OCI-LY1 (cell line): Measurements from ENCODE around the gene EPHX1.

ENCODE experiments used
- H2AFZ ChIP-seq: fragments of 200-600 bp; sonication (generic), shearing (Covaris generic); 2 replicates; pipeline ENCODE4 v1.6.0; 2014; ENCODE audit warnings: antibody characterized with exemption, mild to moderate bottlenecking, low read length
- H3F3A ChIP-seq: fragments of 200-600 bp; sonication (generic), shearing (Covaris generic); 2 replicates; pipeline ENCODE4 v1.6.0; 2014; ENCODE audit warnings: mild to moderate bottlenecking, antibody characterized with exemption, low read length, moderate library complexity; ENCODE audit not compliant: insufficient read depth
- H3K27ac ChIP-seq: fragments of 200-600 bp; sonication (generic); 2 replicates; pipeline ENCODE4 v1.5.1; 2014; ENCODE audit warnings: low read length, mixed run types, mild to moderate bottlenecking, low read depth; ENCODE audit not compliant: poor library complexity, severe bottlenecking
- H3K27me3 ChIP-seq: fragments of 200-600 bp; sonication (generic); 2 replicates; pipeline ENCODE4 v1.6.0; 2014; ENCODE audit warnings: antibody characterized with exemption, mild to moderate bottlenecking, low read length, moderate library complexity; ENCODE audit not compliant: insufficient read depth
- H3K36me3 ChIP-seq: fragments of 200-600 bp; sonication (generic); 2 replicates; pipeline ENCODE4 v1.6.1; 2014; ENCODE audit warnings: mild to moderate bottlenecking, antibody characterized with exemption, low read length, moderate library complexity, mixed read lengths; ENCODE audit not compliant: insufficient read depth
- H3K4me1 ChIP-seq: fragments of 200-600 bp; sonication (generic); 2 replicates; pipeline ENCODE4 v1.5.1; 2014; ENCODE audit warnings: mild to moderate bottlenecking, low read length, moderate library complexity; ENCODE audit not compliant: insufficient read depth, severe bottlenecking
- H3K4me2 ChIP-seq: fragments of 200-600 bp; sonication (generic), shearing (Covaris generic); 2 replicates; pipeline ENCODE4 v1.6.1; 2014; ENCODE audit warnings: low read length
- H3K4me3 ChIP-seq: fragments of 200-600 bp; sonication (generic); 2 replicates; pipeline ENCODE4 v1.5.1; 2014; ENCODE audit warnings: low read length, low read depth, mild to moderate bottlenecking, mixed read lengths; ENCODE audit not compliant: poor library complexity, severe bottlenecking
- H3K79me2 ChIP-seq: fragments of 200-600 bp; shearing (Covaris generic); 2 replicates; pipeline ENCODE4 v1.6.1; 2016; ENCODE audit warnings: mixed run types, low read length, mixed read lengths; ENCODE audit not compliant: insufficient read depth
- H3K9ac ChIP-seq: fragments of 200-600 bp; sonication (generic), shearing (Covaris generic); 2 replicates; pipeline ENCODE4 v1.6.1; 2014; ENCODE audit warnings: mild to moderate bottlenecking, low read length, mixed read lengths
- H3K9me2 ChIP-seq: fragments of 200-600 bp; sonication (generic), shearing (Covaris generic); 2 replicates; pipeline ENCODE4 v1.6.1; 2014; ENCODE audit warnings: low read depth, mild to moderate bottlenecking, low read length, mixed read lengths
- H3K9me3 ChIP-seq: fragments of 200-600 bp; shearing (Covaris generic); 2 replicates; pipeline ENCODE4 v1.6.1; 2014; ENCODE audit warnings: low read length, mixed read lengths
- H4K20me1 ChIP-seq: fragments of 200-600 bp; sonication (generic), shearing (Covaris generic); 2 replicates; pipeline ENCODE4 v1.6.0; 2016; ENCODE audit warnings: mild to moderate bottlenecking, low read length; ENCODE audit not compliant: insufficient read depth
- EZH2 ChIP-seq: fragments of 200-600 bp; sonication (generic), shearing (Covaris generic); IDR thresholded peaks from 2 replicates; pipeline ENCODE4 v1.8.0; 2017; ENCODE audit warnings: borderline replicate concordance, mixed run types, mild to moderate bottlenecking, antibody characterized with exemption, low read length, moderate library complexity, mixed read lengths
- TF ChIP-seq, protein P1 (sequence below): fragments of 200-600 bp; sonication (generic), shearing (Covaris generic); IDR thresholded peaks from 2 replicates; pipeline ENCODE4 v1.5.1; 2017; ENCODE audit warnings: mild to moderate bottlenecking, antibody characterized with exemption, low read length, moderate library complexity, mixed read lengths

EPHX1 gene

GRCh38 chr1:225845571-225846259 lies 35.8 kb downstream of the EPHX1 start:
- no peak overlapping the region for H3K4me2 ChIP-seq
- H2AFZ ChIP-seq: no peak overlapping the region
- H3K4me1 ChIP-seq: peaks cover 33% of the 10 kb centered on the region
- H3K4me3 ChIP-seq: no peak overlapping the region
- H4K20me1 ChIP-seq: no peaks in the 10 kb centered on the region
- H3K9me2 ChIP-seq: no peaks in the 10 kb centered on the region
- H3K27ac ChIP-seq: no peak overlapping the region
- TF ChIP-seq, protein P1, sequence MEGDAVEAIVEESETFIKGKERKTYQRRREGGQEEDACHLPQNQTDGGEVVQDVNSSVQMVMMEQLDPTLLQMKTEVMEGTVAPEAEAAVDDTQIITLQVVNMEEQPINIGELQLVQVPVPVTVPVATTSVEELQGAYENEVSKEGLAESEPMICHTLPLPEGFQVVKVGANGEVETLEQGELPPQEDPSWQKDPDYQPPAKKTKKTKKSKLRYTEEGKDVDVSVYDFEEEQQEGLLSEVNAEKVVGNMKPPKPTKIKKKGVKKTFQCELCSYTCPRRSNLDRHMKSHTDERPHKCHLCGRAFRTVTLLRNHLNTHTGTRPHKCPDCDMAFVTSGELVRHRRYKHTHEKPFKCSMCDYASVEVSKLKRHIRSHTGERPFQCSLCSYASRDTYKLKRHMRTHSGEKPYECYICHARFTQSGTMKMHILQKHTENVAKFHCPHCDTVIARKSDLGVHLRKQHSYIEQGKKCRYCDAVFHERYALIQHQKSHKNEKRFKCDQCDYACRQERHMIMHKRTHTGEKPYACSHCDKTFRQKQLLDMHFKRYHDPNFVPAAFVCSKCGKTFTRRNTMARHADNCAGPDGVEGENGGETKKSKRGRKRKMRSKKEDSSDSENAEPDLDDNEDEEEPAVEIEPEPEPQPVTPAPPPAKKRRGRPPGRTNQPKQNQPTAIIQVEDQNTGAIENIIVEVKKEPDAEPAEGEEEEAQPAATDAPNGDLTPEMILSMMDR: peak; percentile 76
- no peak for TF ChIP-seq EZH2
- no peaks in the 10 kb centered on the region for H3K79me2 ChIP-seq
- H3K27me3 ChIP-seq: no peaks in the 10 kb centered on the region
- no peaks in the 10 kb centered on the region for H3F3A ChIP-seq
- H3K36me3 ChIP-seq: no peaks in the 10 kb centered on the region
- no peak overlapping the region for H3K9ac ChIP-seq
- H3K9me3 ChIP-seq: no peaks in the 10 kb centered on the region; the same call in 1 of the 2 replicates

- Histone ChIP-seq H3K9me3 (no peaks in the 10 kb centered on the region; the same call in 1 of the 2 replicates), H3K27me3 (no peaks in the 10 kb centered on the region), H3K9me2 (no peaks in the 10 kb centered on the region), H3K4me1 (peaks cover 33% of the 10 kb centered on the region), H2AFZ (no peak overlapping the region), H3K9ac (no peak overlapping the region), H3K4me2 (no peak overlapping the region), H3K4me3 (no peak overlapping the region), H4K20me1 (no peaks in the 10 kb centered on the region), H3K79me2 (no peaks in the 10 kb centered on the region), H3F3A (no peaks in the 10 kb centered on the region), H3K27ac (peak overlapping the region; percentile 90), H3K36me3 (no peaks in the 10 kb centered on the region)
- no peak for TF ChIP-seq EZH2
- TF ChIP-seq, protein P1: no peak
These were observed 36.7 kb downstream of the EPHX1 start for GRCh38 chr1:225846331-225847310.

GRCh38 chr1:225847610-225848009 lies 37.7 kb downstream of the EPHX1 start:
- H3K9ac ChIP-seq: peak overlapping the region; percentile 7; the same call in 1 of the 2 replicates
- H4K20me1 ChIP-seq: no peaks in the 10 kb centered on the region
- H3K36me3 ChIP-seq: no peaks in the 10 kb centered on the region; the same call in 1 of the 2 replicates
- peak overlapping the region; percentile 52; the same call in 1 of the 2 replicates for H3K4me2 ChIP-seq
- peak overlapping the region; percentile 90 for H3K27ac ChIP-seq
- no peak overlapping the region for H2AFZ ChIP-seq
- H3F3A ChIP-seq: no peaks in the 10 kb centered on the region
- TF ChIP-seq, protein P1: no peak
- TF ChIP-seq EZH2: no peak
- no peaks in the 10 kb centered on the region for H3K27me3 ChIP-seq
- no peaks in the 10 kb centered on the region for H3K79me2 ChIP-seq
- no peaks in the 10 kb centered on the region for H3K9me2 ChIP-seq
- peaks cover 33% of the 10 kb centered on the region for H3K4me1 ChIP-seq
- no peak overlapping the region for H3K4me3 ChIP-seq
- no peaks in the 10 kb centered on the region; the same call in 1 of the 2 replicates for H3K9me3 ChIP-seq
